ENCODE results near the gene FSTL3. TPM values are rescaled to one million over a fixed set of nuclear protein-coding genes. Genes with fewer than 3 reads are reported as not detected.

Gene FSTL3
- polyA plus RNA-seq, 1 of the 3 experiments (the other 2 are of a cell fraction) = 64.4 TPM

DNA sequence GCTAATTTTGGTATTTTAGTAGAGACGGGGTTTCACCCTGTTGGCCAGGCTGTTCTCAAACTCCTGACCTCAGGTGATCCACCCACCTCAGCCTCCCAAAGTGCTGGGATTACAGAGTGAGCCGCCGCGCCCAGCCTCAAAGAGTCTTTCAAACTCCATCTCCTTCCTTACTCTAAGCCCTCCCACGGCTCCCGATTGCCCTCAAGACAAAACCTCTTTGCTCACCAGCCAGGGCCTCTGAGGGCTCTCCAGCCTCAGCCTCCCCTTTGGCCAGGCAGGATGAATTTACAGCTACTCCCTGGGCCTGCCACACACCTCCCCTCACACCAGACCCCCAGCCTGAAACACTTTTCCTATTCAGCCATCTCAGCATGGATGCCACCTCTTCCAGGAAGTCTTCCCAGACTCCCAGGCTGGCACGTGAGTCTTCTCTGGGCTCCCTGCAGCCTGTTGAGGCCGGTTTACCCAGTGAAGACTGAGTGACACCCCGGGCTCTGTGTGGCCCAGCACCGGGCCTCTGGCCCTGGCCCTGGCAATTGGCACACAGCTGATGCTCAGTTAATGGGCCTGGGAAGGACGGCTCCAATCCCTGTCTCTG is 11.5 kb downstream of the FSTL3 start:
- no peaks in the 10 kb centered on the region for H3K9me2 ChIP-seq
- H4K20me1 ChIP-seq (ENCODE audit: insufficient read depth) = no peaks in the 10 kb centered on the region
- H3K9me3 ChIP-seq = no peaks in the 10 kb centered on the region
- no peak overlapping the region for H3K9ac ChIP-seq
- no peaks in the 10 kb centered on the region for H3K4me1 ChIP-seq (ENCODE audit: control insufficient read depth in 1 of 2, insufficient read depth in 2 of 2, low read depth in 1 of 2, low read length in 1 of 2)
- no peak overlapping the region for H3K27ac ChIP-seq (ENCODE audit: low read depth in 2 of 2, low read length in 1 of 2)
- ChIA-PET POLR2A (no interaction called here), CTCF (interaction anchor here (1.0 kb wide), 1 partner anchor 101 kb away, joined by 3 read pairs; no protein-coding TSS in a partner anchor)
- no peaks in the 10 kb centered on the region for H3K79me2 ChIP-seq (ENCODE audit: insufficient read depth)
- TF ChIP-seq POLR2AphosphoS5 (IDR thresholded peaks at IDR 0.05; ENCODE audit: low read depth, low read length) (no peak), CHD2 (IDR thresholded peaks at IDR 0.05; ENCODE audit: low read length, partially characterized antibody) (no peak), RAD21 (IDR thresholded peaks at IDR 0.05; ENCODE audit: low read length) (no peak), FOXM1 (IDR thresholded peaks at IDR 0.05; ENCODE audit: low read depth) (no peak), NRF1 (IDR thresholded peaks at IDR 0.05; ENCODE audit: low read depth, low read length) (no peak), SMC3 (IDR thresholded peaks at IDR 0.05; ENCODE audit: low read depth, low read length) (no peak), NFIC (IDR thresholded peaks at IDR 0.05; ENCODE audit: borderline replicate concordance) (no peak), RCOR1 (IDR thresholded peaks at IDR 0.05; ENCODE audit: low read length) (no peak), EP300 (IDR thresholded peaks at IDR 0.05; ENCODE audit: borderline replicate concordance in 1 of 2, low read depth in 1 of 2, low read length in 1 of 2) (no peak), FOXJ3 (CRISPR knock-in tag; IDR thresholded peaks at IDR 0.05) (no peak), TAF1 (IDR thresholded peaks at IDR 0.05; ENCODE audit: borderline replicate concordance, low read depth, low read length) (no peak), YY1 (IDR thresholded peaks at IDR 0.05; ENCODE audit: low read depth) (no peak)
- TF ChIP-seq, protein P1, sequence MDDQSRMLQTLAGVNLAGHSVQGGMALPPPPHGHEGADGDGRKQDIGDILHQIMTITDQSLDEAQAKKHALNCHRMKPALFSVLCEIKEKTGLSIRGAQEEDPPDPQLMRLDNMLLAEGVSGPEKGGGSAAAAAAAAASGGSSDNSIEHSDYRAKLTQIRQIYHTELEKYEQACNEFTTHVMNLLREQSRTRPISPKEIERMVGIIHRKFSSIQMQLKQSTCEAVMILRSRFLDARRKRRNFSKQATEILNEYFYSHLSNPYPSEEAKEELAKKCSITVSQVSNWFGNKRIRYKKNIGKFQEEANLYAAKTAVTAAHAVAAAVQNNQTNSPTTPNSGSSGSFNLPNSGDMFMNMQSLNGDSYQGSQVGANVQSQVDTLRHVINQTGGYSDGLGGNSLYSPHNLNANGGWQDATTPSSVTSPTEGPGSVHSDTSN (IDR thresholded peaks at IDR 0.05) = no peak
- TF ChIP-seq, protein P2, sequence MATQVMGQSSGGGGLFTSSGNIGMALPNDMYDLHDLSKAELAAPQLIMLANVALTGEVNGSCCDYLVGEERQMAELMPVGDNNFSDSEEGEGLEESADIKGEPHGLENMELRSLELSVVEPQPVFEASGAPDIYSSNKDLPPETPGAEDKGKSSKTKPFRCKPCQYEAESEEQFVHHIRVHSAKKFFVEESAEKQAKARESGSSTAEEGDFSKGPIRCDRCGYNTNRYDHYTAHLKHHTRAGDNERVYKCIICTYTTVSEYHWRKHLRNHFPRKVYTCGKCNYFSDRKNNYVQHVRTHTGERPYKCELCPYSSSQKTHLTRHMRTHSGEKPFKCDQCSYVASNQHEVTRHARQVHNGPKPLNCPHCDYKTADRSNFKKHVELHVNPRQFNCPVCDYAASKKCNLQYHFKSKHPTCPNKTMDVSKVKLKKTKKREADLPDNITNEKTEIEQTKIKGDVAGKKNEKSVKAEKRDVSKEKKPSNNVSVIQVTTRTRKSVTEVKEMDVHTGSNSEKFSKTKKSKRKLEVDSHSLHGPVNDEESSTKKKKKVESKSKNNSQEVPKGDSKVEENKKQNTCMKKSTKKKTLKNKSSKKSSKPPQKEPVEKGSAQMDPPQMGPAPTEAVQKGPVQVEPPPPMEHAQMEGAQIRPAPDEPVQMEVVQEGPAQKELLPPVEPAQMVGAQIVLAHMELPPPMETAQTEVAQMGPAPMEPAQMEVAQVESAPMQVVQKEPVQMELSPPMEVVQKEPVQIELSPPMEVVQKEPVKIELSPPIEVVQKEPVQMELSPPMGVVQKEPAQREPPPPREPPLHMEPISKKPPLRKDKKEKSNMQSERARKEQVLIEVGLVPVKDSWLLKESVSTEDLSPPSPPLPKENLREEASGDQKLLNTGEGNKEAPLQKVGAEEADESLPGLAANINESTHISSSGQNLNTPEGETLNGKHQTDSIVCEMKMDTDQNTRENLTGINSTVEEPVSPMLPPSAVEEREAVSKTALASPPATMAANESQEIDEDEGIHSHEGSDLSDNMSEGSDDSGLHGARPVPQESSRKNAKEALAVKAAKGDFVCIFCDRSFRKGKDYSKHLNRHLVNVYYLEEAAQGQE (IDR thresholded peaks at IDR 0.05; ENCODE audit: low read depth, low read length) = no peak
- TF ChIP-seq, protein P3, sequence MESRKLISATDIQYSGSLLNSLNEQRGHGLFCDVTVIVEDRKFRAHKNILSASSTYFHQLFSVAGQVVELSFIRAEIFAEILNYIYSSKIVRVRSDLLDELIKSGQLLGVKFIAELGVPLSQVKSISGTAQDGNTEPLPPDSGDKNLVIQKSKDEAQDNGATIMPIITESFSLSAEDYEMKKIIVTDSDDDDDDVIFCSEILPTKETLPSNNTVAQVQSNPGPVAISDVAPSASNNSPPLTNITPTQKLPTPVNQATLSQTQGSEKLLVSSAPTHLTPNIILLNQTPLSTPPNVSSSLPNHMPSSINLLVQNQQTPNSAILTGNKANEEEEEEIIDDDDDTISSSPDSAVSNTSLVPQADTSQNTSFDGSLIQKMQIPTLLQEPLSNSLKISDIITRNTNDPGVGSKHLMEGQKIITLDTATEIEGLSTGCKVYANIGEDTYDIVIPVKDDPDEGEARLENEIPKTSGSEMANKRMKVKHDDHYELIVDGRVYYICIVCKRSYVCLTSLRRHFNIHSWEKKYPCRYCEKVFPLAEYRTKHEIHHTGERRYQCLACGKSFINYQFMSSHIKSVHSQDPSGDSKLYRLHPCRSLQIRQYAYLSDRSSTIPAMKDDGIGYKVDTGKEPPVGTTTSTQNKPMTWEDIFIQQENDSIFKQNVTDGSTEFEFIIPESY (IDR thresholded peaks at IDR 0.05; ENCODE audit: borderline replicate concordance, low read depth) = no peak
- TF ChIP-seq, protein P4, sequence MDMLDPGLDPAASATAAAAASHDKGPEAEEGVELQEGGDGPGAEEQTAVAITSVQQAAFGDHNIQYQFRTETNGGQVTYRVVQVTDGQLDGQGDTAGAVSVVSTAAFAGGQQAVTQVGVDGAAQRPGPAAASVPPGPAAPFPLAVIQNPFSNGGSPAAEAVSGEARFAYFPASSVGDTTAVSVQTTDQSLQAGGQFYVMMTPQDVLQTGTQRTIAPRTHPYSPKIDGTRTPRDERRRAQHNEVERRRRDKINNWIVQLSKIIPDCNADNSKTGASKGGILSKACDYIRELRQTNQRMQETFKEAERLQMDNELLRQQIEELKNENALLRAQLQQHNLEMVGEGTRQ (IDR thresholded peaks at IDR 0.05; ENCODE audit: borderline replicate concordance, low read depth, low read length) = no peak
- DNase-seq = no peak
- no peaks in the 10 kb centered on the region for H3K36me3 ChIP-seq (replicated peaks in 1 of 2; ENCODE audit: control insufficient read depth in 1 of 2, insufficient read depth in 2 of 2, low read length in 1 of 2)
- H3F3A ChIP-seq (replicated peaks; ENCODE audit: insufficient read depth) = no peaks in the 10 kb centered on the region
- no peak overlapping the region for H2AFZ ChIP-seq (ENCODE audit: low read depth)
- H3K4me3 ChIP-seq (ENCODE audit: low read depth in 2 of 2, low read length in 1 of 2) = no peak overlapping the region
- WGBS (ENCODE audit: low lambda C conversion rate) = 93% methylated on average over 10 of the region's 11 CpGs
- no peak overlapping the region for H3K4me2 ChIP-seq
- no peaks in the 10 kb centered on the region for H3K27me3 ChIP-seq (ENCODE audit: insufficient read depth)
